ENCODE results near the gene MLST8.

Gene MLST8

GRCh38 chr16:2243031-2243528 is 37.8 kb downstream of the MLST8 start:
- TF ChIP-seq, protein P1, sequence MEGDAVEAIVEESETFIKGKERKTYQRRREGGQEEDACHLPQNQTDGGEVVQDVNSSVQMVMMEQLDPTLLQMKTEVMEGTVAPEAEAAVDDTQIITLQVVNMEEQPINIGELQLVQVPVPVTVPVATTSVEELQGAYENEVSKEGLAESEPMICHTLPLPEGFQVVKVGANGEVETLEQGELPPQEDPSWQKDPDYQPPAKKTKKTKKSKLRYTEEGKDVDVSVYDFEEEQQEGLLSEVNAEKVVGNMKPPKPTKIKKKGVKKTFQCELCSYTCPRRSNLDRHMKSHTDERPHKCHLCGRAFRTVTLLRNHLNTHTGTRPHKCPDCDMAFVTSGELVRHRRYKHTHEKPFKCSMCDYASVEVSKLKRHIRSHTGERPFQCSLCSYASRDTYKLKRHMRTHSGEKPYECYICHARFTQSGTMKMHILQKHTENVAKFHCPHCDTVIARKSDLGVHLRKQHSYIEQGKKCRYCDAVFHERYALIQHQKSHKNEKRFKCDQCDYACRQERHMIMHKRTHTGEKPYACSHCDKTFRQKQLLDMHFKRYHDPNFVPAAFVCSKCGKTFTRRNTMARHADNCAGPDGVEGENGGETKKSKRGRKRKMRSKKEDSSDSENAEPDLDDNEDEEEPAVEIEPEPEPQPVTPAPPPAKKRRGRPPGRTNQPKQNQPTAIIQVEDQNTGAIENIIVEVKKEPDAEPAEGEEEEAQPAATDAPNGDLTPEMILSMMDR (IDR thresholded peaks at IDR 0.05; ENCODE audit: low read depth, low read length) = no peak
- TF ChIP-seq MAX (IDR thresholded peaks at IDR 0.05; ENCODE audit: low read depth, low read length) (no peak), MYC (IDR thresholded peaks at IDR 0.05; ENCODE audit: low read depth, low read length) (no peak), POLR2A (IDR thresholded peaks at IDR 0.05; ENCODE audit: extremely low read depth, insufficient read length) (no peak)
- no peak for DNase-seq (ENCODE audit: low read depth)
- no peak overlapping the region for H3K4me3 ChIP-seq (ENCODE audit: low read depth, low read length)

DNA sequence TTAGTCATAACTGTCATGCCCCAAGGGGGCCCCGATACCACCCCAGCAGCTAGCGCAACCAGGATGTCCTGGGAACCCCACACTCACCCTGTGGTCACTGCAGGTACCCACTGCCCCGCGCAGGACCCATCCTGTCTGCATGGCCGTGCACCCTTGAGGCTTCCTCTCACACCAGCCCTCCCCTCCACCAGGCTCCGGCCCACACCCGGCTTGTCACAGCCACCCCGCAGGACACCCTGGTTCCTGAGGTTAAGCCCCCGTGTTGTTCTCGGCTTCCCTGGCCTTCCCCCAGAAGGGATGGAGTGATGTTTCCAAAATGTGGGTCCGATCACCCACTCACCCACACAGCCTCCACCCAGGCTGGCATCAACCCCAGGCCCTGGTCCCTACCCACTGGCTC is 38.5 kb downstream of the MLST8 start:
- TF ChIP-seq MYC (IDR thresholded peaks at IDR 0.05; ENCODE audit: low read depth, low read length) (no peak), POLR2A (IDR thresholded peaks at IDR 0.05; ENCODE audit: extremely low read depth, insufficient read length) (no peak), MAX (IDR thresholded peaks at IDR 0.05; ENCODE audit: low read depth, low read length) (no peak)
- TF ChIP-seq, protein P1 (IDR thresholded peaks at IDR 0.05; ENCODE audit: low read depth, low read length) = no peak
- no peak overlapping the region for H3K4me3 ChIP-seq (ENCODE audit: low read depth, low read length)
- no peak for DNase-seq (ENCODE audit: low read depth)

- no peak overlapping the region for H3K4me3 ChIP-seq (ENCODE audit: low read depth, low read length)
- no peak for DNase-seq (ENCODE audit: low read depth)
- TF ChIP-seq MYC (IDR thresholded peaks at IDR 0.05; ENCODE audit: low read depth, low read length) (no peak), POLR2A (IDR thresholded peaks at IDR 0.05; ENCODE audit: extremely low read depth, insufficient read length) (no peak), MAX (IDR thresholded peaks at IDR 0.05; ENCODE audit: low read depth, low read length) (no peak)
- TF ChIP-seq, protein P1 (IDR thresholded peaks at IDR 0.05; ENCODE audit: low read depth, low read length) = no peak
Observed at GRCh38 chr16:2244301-2244700, 39.0 kb downstream of the MLST8 start.

- no peak for DNase-seq (ENCODE audit: low read depth)
- no peak overlapping the region for H3K4me3 ChIP-seq (ENCODE audit: low read depth, low read length)
- TF ChIP-seq POLR2A (IDR thresholded peaks at IDR 0.05; ENCODE audit: extremely low read depth, insufficient read length) (no peak), MAX (IDR thresholded peaks at IDR 0.05; ENCODE audit: low read depth, low read length) (no peak), MYC (IDR thresholded peaks at IDR 0.05; ENCODE audit: low read depth, low read length) (no peak)
- TF ChIP-seq, protein P1 (IDR thresholded peaks at IDR 0.05; ENCODE audit: low read depth, low read length) = no peak
Observed at GRCh38 chr16:2244926-2245795, 39.9 kb downstream of the MLST8 start.

GRCh38 chr16:2246301-2246885 is 41.1 kb downstream of the MLST8 start:
- no peak for DNase-seq (ENCODE audit: low read depth)
- no peak overlapping the region for H3K4me3 ChIP-seq (ENCODE audit: low read depth, low read length)
- no peak for TF ChIP-seq MYC (IDR thresholded peaks at IDR 0.05; ENCODE audit: low read depth, low read length)
- TF ChIP-seq, protein P1 (IDR thresholded peaks at IDR 0.05; ENCODE audit: low read depth, low read length) = no peak
- TF ChIP-seq POLR2A (IDR thresholded peaks at IDR 0.05; ENCODE audit: extremely low read depth, insufficient read length) = no peak
- TF ChIP-seq MAX (IDR thresholded peaks at IDR 0.05; ENCODE audit: low read depth, low read length) = no peak

Measured in NB4 (cell line).